Measurements from ENCODE around the gene ERGIC1.
"Not testable (repeated sequence)": the region's sequence is repeated elsewhere in the genome, so short reads cannot be mapped to it uniquely, and the experiment has no call there.

ERGIC1 gene

DNA sequence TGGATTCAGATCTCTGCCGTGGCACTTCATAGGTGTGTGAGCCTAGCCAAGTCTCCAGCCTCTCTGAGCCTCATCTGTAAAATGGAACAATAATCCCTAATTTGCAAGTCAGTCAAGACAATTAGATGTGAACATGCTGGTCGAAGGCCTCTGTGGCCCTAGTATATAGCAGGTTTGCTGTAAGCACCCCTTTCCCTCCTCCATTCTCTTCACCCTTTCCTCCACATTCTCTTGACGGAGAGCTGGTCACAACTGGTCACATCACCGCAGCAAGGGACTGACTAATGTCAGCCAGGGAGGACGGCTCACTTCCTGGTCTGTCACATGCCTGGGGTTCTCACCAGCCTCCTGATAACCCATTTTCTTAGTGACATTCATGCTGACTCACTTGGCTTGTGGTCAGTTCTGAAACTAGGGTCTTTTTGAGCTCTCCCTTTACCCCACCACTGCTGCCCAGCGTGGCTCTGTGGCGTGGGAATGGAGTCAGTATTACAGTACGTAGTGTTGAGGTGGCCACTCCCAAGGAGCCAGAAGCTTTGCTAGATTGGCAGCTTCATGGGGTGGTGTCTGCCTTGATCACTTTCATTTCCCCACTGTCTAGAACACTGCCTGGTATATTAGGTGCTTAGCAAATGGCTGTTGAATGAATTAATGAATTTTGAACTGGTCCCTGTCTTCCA is 47.8 kb downstream of the ERGIC1 start:
- no peak for DNase-seq (ENCODE audit: low read depth)

DNA sequence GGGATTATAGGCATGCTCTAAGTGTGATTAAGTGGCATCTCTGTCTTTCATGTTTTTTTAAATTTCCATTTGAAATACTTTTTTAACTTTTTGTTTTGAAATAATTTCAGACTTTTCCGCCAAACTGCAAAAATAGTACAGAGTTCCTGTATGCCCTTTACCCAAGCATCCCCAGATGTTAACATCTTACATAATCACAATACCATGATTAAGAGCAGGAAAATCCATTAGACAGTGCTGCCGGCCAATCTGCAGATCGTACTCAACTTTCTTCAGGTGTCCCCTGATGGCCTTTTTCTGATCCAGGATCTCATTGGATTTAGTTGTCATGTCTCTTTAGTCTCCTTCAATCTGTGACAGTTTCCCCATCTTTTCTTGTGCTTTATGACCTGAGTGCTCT is 49.0 kb downstream of the ERGIC1 start:
- DNase-seq (ENCODE audit: low read depth) = no peak

DNA sequence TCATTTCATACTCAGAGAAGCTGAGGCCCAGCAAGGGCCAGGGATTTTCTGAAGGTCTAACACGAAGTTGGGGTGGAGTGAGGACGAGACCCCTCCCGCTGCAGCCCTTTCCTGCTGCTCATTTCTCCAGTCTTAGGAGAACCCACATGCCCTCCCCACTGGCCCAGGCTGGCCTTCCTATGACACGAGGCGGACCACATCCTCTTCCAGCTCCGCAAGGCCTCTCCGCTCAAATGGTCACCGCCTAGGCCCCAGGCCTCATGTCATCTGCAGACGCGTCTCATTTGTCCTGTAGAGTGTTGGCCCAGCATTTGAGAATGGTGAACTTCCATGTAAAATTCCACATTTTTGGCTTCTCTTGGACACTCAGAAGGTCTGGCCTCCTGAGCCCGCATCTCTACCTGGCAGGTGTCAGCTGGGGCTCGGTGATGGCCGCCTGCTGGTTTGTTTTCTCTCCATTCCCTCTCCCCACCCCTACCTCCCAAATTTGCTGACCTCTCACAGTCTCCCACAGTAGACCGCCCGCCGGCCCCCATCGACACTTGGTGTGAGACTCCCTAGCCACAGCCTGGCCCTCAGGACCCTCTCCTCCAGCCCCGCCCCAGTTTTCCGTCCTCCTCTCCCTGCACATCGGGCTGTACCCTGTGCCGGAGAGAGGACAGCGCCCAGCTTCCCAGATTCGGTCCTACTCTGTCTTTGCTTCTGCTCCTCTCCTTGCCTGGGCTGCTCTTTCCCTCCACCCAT is 51.7 kb downstream of the ERGIC1 start:
- DNase-seq (ENCODE audit: low read depth) = no peak

DNA sequence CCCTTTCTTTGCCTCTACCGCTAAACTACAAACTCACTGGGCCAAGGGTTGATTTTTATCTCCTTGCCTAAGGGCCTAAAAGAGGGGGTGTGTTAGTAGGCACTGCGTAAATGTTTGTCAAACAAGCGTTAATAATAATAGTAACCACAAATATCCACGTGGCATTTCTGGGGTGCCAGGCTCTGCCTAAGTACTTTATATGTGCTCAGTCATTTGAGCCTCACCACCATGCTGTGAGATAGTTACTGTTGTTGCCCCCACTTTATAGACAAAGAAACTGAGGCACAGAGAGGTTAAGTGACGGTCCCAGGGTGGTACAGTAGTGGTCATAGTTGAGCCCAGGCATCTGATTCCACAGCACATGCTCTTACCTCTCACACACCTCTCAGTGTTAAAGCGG is 52.4 kb downstream of the ERGIC1 start:
- DNase-seq (ENCODE audit: low read depth) = no peak

DNA sequence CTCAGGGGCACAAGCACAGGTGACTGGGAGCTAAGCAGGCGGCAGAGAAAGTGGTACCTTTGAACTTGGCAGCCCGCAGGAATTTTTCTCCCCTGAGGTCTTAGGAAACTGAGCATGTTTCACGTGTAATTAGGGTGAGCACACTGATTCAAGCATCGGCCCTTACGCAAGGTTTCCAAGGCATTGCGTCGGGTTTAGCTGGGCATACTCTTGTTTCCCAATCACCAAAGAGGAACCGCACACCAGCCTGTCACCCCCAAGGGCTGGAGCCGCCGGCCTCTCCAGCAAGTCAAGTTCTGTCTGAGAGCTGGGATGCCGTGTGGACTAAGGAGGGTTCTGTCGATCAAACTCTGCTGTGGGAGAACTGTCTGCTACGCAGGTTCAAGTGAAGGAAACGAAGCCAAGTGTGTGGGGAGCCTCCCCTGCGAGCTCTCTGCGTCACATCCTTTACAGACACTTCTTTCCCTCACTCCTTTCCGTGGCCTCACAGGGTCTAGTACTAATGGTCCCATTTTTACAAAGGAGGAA is 53.0 kb downstream of the ERGIC1 start:
- DNase-seq (ENCODE audit: low read depth) = peak; percentile 91

DNA sequence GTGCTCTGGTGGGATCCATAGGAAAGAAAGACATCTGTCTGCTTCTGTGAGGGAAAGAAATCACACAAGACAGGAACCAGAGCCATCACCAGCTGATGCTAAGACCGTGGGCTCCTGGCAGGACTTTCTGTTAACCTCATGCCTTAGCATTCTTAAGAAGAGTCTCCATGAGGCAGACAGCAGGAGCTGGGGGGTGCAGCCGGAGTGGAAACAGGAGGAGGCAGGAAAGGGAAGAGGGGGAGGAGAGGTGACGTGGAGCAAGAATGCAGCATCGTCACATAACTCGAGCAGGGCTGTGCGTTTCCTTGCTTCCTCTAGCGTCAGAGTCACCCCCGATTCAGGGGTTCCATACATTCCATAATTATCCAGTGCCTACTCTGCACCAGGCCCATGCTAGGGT is 53.6 kb downstream of the ERGIC1 start:
- DNase-seq (ENCODE audit: low read depth) = peak; percentile 95

DNA sequence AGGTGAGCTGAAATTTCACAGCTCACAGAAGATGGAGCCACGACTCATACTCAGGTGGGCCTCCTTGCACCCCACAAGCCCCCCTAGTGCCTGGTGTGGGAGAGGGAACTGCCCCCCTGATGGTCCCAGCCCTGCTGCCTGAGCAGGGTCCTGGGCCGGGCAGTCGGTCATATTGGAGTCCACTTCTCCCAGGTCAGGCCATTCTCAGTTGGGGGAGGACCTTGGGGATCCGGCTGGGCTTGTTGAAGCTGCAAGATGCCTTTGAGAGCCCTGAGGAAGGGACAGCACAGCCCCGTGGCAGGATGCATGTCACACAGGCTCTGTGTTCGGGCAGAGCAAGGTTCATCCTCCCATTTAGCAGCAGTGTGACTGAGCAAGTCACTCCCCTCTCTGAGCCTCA is 56.6 kb downstream of the ERGIC1 start:
- DNase-seq (ENCODE audit: low read depth) = no peak

DNA sequence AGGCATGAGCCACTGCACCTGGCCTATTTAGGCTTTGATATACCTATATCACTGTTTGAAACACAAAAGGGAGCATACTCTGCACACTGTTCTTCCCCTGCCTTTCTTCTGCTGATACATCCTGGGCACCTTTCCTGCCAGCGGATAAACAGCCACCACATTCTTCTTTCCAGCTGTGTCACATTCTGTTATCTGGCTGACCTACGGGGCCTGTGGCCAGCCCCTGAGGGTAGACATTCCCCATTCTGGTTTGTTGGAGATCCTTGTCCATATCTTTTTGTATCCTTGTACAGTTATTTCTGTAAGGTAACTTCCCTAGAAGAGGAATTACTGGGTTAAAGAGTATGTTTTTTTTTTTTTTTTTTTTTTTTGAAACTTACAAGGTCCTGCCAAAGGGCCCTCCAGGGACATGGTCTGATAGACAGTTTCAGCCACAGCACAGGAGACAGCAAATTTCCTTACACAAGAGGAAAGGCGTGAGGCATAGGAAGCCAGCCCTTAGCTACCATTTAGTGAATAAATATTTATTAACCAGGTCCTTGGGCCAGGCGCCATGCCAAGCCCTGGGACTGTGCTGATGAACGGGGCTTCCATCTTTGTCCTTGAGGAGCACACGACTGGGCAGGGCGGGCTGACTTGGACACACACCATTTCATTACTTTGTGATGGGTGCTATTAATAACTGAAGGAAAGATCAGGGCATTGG is 57.8 kb downstream of the ERGIC1 start:
- DNase-seq (ENCODE audit: low read depth) = no peak

DNA sequence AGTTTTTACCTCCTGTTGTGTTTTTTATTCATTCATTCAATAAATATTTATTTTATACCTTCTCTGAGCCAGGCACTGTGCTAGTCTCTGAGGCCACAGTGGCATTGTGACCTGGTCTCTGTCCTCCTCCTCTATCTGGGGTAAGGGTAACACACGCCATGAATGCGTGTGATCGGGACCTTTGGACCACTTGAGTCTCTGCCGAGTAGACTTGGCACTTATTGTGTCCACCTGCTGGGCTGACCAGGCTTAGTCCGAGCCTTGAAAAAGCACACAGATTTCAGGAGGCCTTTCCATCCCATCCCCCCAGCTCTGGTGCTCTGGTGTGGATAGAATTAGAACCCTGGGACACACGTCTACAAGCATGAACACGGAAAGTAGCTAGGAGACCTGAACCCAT is 58.7 kb downstream of the ERGIC1 start:
- no peak for DNase-seq (ENCODE audit: low read depth)

DNA sequence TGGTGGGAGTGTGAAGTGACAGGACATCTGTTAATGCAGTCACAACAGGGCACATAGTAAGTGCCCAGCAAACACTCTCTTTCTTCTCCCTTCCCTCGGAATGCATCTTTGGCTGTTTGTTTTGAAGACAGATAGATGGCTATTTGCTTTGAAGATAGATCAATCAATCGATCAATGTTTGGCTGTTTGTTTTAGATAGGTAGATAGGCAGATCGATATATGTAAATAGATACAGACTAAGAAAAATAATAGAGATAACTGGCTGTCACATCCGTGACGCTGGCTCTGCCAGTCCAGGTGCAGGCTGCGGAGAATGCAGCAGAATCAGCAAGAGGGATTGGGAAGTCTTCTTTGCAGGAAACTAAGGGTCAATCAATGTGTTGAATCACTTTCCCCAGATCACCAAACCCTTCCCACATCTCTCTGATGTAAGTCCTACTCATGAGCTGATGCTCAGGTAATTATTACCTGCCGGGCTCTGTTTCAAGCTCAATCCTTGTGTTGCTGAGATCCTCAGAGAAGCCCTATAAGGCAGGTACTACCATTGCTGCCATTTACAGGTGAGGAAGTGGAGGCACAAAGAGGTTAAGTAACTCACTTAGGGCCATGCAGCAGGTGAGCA is 60.8 kb downstream of the ERGIC1 start:
- no peak for DNase-seq (ENCODE audit: low read depth)

DNA sequence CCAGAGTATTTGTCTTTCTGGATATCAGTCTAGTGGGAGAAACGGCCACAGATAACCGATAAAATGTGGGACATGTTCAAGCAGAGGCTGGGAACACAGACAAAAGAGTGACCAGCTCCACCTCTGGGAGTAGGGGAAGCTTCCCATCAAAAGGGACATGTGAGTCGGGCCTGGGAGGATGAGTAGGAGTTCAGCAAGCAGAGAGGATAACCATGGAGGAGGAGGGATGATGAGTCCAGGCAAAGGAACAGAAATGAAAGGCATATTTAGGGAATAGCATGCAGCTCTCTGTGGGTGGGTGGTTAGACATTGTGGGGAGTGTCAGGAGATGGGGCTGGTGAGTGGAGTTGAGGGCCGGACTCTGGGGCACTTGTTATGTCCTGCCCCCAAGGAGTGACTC is 61.5 kb downstream of the ERGIC1 start:
- no peak for DNase-seq (ENCODE audit: low read depth)

DNA sequence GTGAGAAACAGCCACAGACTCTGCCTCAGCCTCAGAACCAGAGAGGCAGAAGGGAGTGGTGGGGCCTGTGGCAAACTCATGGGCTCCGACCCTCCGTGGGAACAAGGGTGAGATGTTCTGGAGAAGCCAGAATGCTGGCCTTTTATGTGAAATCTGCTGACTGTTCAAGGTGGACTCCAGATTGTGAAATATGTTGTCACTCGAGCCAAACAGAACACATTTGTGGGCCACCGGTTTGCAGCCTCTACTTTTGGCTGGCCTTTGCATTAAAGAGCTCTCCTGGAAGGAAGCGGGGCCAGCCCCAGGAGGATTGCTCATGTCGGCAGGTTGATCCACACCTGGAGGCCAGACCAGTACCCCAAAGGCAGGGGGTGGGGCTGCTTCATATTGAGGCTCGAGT is 62.4 kb downstream of the ERGIC1 start:
- DNase-seq (ENCODE audit: low read depth) = no peak

DNA sequence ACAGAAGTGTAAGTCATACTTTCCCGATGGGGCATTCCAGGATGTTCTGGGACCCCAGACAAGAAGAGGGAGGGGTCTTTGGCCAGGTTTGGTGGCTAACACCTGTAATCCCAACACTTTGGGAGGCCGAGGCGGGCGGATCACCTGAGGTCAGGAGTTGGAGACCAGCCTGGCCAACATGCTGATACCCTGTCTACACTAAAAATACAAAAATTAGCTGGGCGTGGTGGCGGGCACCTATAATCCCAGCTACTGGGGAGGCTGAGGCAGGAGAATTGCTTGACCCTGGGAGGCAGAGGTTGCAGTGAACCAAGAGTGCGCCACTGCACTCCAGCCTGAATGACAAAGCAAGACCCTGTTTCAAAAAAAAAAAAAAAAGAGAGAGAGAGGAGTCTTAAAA is 63.0 kb downstream of the ERGIC1 start:
- not testable (repeated sequence) for DNase-seq (ENCODE audit: low read depth)

DNA sequence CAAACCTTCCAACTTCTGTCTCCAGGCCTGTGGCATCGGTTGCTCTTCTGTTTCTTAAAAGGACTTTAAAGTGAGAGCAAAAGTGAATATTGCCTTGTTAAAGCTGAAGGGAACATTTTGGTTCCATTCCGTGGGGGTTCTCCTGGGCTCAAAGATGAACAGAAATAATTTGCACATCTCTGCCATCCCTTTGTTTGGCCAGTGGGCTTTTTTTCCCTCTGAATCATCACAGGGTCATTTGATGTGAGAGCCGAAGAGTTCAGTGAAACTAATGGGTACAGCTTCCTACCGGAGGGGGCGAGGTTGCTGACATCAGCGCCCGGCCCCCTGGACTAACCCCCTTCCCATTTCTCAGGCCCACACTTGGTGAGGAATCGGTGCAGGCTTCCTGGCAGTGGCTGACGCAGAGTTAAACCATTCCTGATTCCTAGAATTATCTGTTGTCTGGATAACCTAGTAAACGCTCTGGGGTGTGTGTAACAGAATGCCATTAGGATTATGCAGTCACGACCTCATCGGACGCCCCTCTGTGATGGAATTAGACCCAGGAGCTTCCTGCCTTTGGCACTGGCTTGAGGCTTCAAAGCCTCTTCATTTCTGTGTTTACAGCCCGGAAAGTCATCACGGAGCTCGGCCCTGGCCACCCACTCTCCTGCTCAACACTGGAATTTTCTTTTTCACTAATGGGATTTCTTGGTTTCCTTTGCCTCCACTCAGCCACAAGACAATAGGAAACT is 63.6 kb downstream of the ERGIC1 start:
- DNase-seq (ENCODE audit: low read depth) = peak; percentile 92

DNA sequence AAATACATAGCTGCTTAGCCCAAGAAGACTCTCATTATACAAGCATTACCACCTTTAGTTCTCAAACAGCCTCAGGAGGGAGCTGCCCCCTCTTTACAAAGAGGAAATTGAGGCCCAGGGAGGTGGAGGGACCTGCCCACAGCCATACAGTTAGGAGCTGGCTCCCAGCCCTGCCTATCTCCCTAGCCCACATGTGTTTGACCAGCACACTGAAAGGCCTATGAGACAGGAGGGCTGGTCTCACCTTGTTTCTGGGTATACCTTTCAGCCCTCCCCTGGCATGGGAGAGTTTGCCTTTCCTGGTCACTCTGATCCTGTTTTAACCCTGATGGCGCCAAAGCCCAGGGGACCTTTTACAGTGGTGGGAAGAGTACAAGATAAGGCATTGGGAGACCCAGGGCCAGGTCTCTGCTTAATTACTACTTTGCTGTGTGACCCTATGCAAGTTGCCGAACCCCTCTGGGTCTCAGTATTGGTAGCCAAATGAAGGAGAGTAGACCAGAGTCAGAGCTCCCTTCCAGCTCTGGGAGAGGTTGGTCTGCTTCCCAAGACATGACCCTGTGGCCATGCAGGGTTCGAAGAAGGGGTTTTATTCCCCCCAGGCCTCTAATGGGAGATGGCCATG is 64.3 kb downstream of the ERGIC1 start:
- no peak for DNase-seq (ENCODE audit: low read depth)

DNA sequence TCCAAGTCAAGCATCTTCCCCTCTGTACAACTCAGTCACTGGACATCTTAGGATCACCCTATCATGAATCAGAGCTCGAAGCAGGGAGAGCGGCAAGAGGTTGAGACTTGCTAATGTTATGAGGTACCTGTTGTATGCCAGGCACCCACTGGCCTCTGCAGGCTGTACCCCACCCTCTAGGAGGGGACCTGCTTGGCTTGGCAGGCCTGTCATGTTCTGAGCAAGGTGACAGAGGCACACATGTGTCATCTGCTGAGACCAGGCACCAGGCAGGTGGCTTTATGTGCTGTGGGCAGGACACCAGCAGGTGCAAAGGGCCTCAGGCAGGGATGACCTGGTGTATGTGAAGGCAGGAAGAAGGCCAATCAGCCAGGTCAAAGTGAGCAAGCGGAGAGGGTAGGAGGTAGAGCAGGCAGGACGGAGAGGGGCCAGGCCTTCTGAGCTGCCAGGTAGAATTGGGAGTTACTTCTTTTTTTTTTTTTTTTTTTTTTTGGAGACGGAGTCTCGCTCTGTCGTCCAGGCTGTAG is 64.9 kb downstream of the ERGIC1 start:
- DNase-seq (ENCODE audit: low read depth) = no peak

DNA sequence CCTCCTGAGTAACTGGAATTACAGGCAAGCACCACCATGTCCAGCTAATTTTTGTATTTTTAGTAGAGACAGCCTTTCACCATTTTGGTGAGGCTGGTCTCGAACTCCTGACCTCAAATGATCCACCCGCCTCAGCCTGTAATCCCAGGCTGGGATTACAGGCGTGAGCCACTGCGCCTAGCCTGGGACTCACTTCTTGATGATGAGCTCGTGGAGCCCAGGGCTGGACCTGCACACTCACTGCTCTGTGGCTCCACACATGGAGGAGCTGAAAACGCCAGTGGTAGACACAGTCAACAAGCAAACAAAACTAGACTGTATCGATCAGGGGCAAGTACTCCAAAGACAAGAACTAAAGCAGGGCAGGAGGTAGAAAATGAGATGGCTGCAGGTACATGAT is 65.4 kb downstream of the ERGIC1 start:
- DNase-seq (ENCODE audit: low read depth) = no peak

DNA sequence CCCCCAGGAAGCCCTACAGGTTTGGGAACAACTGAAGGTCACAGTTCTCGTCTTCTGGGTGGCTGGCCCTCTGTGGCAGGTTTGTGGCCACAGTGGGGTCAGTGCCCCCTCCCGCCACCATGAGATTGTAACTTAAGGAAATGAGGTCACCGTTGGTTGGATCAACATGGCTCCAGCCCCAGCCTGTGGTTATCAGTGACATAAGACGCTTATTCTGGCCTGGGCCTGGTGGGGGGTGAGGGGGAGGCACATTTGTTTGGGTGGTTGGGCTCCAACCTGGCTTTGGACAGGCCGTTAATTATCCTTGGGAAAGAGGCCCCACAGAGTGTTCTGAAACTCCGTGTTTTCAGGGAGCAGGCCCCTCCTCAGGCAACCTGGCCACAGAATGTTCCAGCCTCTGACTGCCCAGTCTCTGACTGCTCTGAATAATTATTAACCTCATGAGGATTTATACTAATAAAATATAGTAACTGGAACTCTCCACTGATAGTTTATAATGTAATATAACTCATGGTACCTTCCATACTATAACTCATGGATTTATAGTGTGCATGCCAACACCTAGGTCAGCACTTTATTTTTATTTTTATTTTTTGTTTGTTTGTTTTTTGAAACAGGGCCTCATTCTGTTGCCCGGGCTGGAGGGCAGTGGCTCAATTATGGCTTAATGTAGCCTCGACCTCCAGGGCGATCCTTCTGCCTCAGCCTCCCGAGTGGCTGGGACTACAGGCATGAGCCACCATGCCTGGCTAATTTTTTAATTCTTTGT is 67.1 kb downstream of the ERGIC1 start:
- peak; percentile 89 for DNase-seq (ENCODE audit: low read depth)

DNA sequence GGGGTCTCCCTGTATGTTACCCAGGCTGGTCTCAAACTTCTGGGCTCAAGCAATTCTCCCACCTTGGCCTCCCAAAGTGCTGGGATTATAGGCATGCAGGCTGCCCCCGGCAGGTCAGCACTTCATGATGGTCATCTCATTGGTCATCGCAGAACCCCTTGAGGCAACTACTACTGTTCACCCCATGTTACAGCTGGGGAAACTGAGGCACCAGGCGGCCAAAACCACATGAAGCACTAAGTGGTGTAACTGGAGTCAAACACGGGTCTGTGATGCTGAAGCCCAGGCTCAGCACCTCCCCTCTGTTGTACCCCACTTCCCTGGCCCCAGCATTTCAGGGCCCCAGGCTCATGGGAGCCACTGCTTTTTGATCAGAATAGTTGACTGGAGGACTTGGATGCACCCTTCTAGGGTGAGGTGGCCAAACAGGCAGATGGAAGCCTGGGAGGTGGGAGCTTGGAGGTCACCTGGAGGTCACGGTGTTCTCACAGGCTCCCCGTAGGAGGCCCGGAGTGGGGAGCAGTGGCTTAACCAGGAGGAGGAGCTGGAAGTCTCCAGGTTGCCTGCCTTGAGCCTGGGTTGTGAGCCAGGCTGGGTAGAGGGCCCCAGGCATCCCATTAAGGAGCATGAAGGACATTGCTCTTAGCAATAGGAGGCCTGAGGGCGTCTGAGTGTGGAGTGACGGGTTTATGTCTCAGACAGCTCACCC is 67.9 kb downstream of the ERGIC1 start:
- DNase-seq (ENCODE audit: low read depth) = peak; percentile 58

Data from non-pigmented ciliary epithelial cell (primary cell).